GM19397 (cell line): ENCODE results near the gene OR6Q1.

ENCODE experiments used
- ATAC-seq: cut with Tn5 transposase; IDR thresholded peaks from one replicate; pipeline ENCODE4 v1.9.1; 2021; ENCODE audit warnings: mild to moderate bottlenecking, moderate library complexity; ENCODE audit not compliant: unreplicated experiment

The OR6Q1 gene

DNA sequence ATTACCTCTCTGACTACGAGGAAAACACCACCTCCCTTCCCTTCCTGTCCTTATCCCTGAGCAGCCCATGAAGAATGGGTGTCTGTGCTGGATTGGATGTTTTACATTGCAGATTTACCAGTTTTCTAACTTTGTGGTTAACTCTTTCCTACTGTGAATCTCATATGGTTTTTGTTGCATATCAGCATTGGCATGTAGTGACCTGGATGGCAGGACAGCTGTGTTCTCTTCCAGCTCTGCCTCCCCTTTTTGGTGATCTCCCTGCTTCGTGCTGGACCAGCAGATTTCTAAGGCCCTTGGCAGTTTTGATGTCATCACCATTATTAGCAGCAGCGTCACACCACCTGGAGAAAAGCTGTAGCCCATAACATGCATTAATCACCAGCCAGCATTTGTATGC lies 26.7 kb downstream of the OR6Q1 start:
- ATAC-seq: no peak

DNA sequence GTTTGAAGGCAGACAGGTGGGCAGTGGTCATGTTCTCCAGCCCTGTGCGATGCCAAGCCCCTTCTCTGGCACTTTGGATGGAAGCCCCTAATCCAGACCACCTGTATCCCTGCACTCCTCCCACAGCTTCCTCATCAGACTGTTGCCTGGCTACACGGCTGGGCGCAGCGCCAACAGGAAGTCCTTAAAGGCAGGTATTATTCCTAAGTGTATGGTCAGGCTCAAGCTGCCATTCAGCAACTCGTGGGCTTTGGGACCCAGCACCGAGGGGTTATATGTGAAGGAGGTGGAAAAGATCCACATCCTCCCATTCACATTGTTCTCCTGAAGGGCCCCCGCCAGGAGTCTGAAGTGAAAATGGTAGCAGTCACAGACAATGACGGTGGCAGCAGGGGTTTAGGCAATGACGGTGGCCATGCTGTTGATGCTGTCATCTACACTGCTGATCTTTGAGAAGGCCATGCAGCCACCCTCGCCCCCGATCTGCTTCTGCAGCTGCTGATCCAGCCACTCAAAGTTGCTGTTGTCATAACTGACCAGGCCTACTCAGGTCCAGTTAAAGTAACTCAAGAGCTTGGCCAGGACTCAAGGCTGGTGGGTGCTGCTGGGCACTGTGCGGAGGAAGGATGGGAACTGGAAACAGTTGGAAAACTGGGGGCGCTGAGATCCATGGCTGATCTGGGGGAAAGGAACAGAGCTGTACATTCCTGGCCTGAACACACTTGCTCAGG lies 27.7 kb downstream of the OR6Q1 start:
- ATAC-seq: no peak

DNA sequence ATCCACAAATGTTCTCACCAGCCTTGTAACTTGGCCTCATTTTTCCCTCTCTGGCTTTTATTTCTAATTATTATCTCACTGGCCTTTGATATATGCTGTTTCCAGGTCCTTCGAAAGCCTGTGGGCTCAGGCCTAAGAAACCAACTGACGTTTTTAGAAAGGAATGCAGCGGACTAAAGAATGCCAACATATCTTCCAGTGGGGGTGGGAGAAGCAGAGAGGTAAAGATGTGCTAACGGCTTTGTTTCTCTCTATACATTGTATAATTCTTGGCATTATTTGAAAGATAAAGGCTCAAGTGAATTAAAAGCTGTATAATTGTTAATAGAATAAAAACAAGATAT lies 28.2 kb downstream of the OR6Q1 start:
- no peak for ATAC-seq

DNA sequence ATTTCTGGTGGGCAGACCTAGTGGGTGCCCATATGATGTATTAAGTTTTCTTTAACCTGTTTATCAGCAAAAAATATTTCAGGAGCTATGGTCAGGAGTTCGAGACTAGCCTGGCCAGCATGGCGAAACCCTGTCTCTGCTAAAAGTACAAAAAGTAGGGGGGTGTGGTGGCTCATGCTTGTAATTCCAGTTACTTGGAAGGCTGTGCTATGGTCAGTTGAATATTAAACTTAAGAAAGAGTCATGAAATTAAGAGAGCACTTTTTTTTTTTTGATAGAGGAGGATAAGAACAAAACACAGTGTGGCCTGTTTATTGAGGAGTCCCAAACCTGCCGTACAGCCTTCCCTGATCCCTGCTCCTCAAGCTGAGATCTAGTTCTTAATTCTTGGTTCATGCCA lies 29.8 kb downstream of the OR6Q1 start:
- ATAC-seq: no peak

DNA sequence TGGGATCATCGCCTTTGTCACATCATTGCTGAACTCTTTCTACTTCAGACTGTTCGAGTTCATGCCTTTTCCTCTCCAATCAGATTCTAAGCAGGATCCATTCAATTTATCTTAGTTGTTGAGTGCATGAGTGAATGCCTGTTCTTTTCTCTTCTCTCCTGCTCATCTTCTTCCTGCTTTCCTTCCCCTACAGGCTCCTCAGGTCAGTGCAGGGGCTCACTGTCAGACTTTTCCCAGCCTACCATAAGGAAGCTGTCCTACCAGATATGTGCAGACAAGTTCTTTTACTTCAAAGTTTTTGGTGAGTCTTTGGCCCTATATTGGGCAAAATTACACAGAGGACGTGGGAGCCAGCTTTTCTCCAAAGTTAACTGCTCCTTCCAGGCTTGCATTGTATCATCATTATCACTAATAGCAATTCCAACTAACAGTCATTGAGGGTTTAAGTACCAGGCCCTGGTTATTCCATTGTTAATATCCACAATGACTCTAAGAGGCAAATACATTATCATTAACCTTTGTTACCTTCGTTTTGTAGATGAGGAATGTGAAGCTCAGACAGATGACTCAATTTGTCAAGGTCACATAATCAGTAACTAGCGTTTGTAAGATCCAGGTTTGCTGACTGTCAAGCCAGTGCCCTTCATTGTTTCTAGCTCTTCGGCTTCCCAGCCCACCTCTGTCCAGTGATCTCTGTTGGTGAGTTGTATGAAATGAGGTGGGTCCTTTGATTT lies 30.4 kb downstream of the OR6Q1 start:
- ATAC-seq: no peak

DNA sequence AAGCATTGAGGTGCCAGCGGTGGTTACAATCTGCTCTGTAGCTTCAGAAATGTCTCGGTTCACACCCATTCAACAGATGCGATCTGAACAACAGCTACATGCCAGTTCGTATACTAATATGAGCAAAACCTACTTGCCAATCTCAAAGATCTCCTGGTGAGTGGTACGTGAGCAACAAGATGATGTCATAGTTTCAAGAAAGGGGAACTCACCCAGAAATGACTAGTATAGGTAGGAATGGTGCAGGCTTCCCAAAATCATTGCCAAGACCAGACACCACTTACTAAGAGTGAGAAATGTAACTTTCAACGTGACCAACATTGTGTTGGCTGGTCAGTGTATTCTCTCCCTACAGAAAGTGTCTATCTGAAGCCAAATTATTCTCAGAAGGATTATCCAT lies 31.1 kb downstream of the OR6Q1 start:
- no peak for ATAC-seq

DNA sequence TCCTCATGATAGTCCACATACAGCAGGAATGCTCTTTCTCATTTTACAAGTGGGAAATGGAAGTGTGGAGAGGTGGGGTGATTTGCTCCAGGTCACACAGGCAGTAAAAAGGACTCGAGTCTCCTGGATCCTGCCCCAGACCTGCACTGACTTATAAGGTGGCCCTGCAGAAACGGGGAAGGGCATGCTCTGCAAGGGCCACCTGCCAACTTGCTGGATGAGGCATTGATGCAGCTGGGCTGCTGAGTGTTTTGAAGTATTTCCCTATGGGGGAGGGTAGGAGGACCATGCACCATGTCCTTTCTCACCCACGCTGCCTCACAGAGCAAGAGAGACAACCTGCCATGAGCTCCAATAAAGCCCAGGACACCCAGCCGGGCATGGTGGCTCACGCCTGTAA lies 36.9 kb downstream of the OR6Q1 start:
- ATAC-seq: no peak

DNA sequence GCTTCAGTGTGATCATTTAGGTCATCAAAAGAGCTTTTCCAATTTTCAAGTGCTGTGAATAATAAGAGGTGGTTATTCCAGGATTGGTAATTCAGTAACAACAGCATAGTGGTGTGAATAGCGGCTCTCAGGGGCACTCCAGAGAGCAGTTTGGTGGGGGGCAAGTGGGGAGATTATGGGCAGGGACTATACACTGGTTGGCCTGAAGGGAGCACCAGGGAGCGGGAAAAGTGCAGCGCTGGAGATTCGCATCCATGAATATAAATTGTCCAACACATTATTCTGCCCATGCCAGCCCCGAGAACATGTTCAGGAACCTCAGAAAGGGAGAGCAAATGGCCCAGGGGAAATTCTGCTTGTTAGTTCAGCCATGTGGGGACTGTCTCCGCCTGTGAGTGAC lies 37.9 kb downstream of the OR6Q1 start:
- no peak for ATAC-seq

DNA sequence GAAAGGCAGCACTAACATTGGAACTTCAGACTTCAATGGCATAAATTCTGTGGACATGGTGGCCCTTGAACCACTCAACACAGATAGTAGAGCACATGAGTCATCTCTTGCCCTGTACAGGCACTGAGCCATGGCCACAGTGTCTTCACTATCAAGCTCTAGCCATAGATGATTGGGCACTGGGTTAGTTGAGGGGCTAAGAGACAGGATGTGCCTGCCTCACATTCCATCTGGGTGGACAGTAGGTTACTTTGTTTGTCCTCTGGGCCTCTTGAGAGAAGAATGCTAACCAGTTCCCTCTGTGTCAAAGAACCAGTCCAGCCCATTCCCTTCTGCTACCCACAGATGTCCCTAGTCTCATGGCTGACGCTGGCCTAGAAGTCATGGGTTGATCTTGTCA lies 39.8 kb downstream of the OR6Q1 start:
- no peak for ATAC-seq

DNA sequence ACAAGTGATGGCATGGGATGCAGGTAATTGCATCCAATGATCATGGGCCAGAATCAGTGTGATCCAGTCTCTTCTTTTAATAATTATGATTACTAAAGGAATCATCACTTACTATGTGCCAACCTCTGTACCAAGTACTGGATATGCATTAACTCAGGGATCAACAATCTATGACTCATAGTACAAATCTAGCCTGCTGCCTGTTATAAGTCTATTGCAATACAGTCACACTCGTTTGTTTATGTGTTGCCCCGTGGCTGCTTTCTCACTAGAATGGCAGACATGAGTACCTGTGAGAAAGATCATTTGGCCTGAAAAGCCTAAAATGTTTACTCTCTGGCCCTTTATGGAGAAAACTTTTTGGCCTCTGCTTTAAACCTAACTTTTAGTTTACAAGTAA lies 45.0 kb downstream of the OR6Q1 start:
- ATAC-seq: no peak
